GM10266 (cell line): ENCODE results near the gene FASLG.

Source experiments
- DNase-seq: peaks from one replicate; pipeline ENCODE4 v3.0.0; 2012; ENCODE audit errors: extremely low spot score
- TF ChIP-seq, protein P1 (sequence below): IDR thresholded peaks from 2 replicates; pipeline ENCODE4 v1.5.1; 2012; ENCODE audit warnings: mild to moderate bottlenecking, low read depth; ENCODE audit not compliant: control insufficient read depth, insufficient read depth; ENCODE audit errors: missing control alignments

Gene FASLG

DNA sequence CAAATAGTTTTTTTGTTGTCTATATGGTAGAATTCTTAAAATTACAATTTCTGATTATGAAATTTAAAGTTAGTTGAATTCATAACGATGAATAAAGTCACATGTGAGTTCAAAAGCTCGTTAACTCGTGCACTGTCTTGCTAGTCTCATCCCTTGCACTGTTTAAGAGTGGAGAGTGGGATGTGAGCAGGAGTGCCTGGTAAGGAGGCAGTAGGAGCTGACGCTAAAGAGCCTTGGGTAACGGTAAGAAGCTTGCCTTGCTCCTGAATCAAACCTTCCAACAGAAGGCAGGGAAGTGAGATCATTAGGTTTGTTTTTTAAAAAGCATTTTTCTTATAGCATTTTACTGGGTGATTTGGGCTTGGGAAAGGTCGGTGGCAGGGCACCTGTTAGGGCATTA, 2.3 kb upstream of the FASLG start:
- TF ChIP-seq, protein P1, sequence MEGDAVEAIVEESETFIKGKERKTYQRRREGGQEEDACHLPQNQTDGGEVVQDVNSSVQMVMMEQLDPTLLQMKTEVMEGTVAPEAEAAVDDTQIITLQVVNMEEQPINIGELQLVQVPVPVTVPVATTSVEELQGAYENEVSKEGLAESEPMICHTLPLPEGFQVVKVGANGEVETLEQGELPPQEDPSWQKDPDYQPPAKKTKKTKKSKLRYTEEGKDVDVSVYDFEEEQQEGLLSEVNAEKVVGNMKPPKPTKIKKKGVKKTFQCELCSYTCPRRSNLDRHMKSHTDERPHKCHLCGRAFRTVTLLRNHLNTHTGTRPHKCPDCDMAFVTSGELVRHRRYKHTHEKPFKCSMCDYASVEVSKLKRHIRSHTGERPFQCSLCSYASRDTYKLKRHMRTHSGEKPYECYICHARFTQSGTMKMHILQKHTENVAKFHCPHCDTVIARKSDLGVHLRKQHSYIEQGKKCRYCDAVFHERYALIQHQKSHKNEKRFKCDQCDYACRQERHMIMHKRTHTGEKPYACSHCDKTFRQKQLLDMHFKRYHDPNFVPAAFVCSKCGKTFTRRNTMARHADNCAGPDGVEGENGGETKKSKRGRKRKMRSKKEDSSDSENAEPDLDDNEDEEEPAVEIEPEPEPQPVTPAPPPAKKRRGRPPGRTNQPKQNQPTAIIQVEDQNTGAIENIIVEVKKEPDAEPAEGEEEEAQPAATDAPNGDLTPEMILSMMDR, result no peak
- no peak for DNase-seq

DNA sequence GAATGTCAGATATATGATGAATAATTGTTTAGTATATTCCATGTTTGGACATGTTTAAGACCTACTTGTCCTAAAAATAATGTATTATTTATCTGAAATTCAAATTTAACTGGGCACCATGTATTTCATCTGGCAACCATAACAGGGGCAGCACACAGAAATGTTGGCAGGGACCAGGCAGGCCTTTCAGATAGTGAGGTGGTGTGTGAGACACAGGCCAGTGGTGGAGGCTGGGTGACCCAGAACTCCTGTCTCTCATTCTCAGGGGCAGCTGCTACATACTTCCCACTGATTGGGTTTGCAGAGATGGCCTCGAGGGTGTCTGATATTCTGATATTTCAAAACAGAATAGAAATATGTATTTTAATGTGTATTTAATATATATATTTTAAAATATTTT, 1.3 kb upstream of the FASLG start:
- TF ChIP-seq, protein P1, result no peak
- DNase-seq, result no peak

DNA sequence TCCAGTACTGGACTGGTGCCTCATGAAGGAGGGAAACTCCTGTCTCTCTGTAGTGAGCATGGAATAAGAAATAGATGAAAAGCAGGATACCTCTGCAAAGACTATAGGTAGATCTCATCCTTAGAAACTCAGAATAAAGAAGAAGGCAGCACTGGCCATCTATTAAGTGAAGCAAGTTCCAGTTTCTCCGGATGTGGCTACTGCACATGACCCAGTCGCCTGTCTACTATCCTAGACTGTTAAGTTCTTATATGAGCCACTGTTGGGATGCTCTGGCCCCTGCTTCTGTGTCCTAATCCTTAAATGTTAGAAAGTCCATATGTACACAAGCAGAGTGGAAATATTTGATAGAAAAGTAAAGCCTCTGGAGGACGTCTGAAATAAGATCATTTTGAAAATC, 2.2 kb downstream of the FASLG start:
- no peak for DNase-seq
- TF ChIP-seq, protein P1, result no peak

DNA sequence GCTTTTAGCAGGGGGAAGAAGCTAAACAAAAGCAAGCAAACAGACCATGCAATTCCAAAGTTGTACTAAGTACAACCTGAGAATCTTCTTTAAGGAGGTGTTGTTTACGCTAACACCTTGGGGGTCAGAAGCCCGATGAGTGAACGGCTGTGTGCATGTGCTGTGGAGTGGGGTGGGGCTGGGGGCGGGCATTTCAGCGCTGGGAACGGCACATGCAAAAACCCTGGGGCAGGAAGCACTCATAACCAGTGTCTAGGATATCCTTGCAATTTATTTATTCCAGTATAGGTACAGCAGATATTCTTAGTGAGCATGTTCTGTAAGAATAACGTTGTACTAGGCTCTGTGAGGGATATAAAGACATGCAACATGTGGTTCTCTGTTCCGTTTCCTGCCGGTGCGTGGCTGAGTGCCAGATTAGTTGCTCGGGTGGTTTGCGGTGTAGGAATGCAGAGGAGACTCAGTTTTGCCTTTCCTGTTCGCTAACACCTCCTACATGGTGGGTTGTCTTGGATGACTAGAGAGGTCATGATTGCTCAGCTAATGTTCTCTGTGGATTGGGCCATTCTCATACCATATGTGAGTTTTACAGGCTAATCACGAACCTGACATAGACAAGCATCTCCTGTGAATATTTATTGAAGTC, 3.7 kb downstream of the FASLG start:
- DNase-seq, result peak; percentile 72
- TF ChIP-seq, protein P1, result no peak

DNA sequence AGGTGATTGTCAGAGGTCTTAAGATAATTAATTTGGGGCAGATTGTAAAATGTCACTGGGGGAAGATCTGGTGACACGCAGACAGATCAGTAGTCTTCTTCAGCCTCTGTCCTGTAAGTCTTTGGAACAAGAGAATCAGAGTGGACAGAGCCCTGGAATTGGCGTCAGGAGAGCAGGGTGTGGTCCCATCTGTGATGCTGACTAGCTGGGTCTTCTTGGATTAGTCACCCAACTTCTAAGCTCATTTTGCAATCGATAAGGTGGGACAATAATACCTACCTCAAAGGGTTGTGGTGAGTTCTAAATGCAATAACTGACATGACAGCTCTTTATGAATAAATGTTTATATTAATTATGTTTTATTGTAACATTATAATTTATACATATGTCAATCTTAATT, 4.8 kb downstream of the FASLG start:
- no peak for DNase-seq
- TF ChIP-seq, protein P1, result no peak

DNA sequence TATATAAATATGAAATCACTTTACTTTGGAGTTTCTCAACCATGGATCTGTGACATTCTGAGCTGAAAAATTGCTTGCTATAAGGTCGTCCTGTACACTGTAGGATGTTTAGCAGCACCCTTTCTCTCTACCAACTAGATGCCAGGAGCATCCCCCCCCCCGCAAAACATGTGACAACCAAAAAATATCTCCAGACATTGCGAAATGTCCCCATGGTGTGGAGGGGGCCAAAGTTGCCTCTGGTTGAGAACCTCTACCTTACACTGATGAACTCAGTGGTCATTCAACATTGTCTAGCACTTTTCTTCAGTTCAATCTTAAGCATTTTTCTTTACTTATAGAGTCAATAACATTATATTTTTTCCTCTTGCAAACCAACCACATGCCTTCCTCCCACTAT, 9.2 kb downstream of the FASLG start:
- TF ChIP-seq, protein P1, result no peak
- DNase-seq, result no peak

DNA sequence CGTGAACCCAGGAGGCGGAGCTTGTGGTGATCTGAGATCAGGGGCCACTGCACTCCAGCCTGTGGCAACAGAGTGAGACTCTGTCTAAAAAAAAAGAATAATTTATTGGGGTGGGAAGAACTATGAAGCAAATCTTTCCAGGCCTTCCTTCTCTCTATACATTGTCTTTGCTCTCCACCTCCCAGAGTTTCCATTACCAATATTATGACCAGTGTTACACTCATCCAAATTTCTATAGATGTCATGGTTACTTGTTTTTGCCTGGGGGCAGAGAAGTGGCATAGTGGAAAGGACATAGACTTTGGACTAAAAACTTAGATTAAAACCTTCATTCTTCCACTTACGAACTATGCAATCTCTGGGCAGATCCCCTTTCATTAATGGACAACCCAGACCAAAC, 10.1 kb downstream of the FASLG start:
- DNase-seq, result no peak
- TF ChIP-seq, protein P1, result no peak
